Measurements from ENCODE around the gene RASA4B. TPM values are rescaled to one million over a fixed set of nuclear protein-coding genes. Genes with fewer than 3 reads are reported as not detected.

Gene RASA4B
- total RNA-seq: 42.7 TPM

DNA sequence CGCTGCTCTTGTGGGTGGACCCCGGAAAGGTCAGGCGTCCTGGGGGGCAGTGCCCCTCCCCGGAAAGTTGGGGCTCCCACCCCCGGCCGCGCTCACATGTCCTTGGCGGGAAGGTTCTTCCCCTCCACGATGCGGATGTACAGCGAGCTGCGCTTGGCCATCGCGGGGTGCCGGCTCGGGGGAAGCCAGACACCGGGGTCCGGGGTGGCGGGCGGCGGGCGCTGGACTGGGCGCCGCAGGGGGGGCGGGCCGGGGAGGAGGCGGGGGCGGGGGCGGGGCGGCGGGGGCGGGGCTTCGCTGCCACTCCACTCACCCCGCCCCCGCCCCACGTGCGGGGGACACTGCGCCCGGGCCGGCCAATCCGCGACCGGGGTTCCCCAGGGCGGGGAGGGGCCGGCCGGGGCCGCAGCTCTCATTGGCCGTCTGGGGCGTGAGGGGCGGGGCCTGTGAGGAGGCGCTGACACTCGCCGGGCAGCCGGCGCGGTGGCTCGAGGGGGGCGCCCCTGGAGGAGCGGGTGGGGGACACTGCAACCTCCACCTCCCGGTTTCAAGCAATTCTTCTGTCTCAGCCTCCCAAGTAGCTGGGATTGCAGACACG is at the start of gene RASA4B:
Gene RASA4B (minus strand): TSS at position 228 of the 598 bp plus-strand sequence. CDS start 67 bp downstream, at position 161.

DNA sequence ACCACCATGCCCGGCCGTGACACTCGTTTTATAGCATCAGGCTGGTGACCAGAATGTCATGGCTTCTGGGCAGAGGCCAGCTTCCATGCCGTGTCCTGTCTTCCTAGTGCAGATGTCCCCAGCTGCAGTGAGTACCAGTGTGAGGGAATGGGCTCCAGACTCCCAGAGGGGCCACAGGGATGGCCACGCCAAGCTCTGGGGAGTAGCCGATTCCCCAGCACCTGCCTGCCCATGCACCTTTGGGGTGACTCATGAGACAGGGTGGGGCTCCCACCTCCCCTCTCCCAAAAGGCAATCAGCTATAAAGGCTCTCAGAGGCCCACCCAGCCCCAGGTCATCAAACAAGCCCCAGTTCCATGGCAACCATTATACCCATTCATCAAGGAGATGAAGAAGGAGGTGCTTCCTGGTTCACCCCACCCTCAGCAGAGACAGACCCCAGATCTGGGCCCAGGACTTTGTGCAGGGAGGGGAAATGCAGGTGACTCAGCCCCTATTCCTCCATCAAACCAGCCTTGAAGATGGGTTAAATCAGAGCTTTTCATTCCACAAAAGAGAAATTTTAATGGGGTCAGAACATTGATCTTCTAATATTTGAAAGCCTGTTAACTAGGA is 33.3 kb upstream of the RASA4B start, which contains the start of gene SPDYE2:
Gene SPDYE2 (plus strand): TSS at position 419 of the 615 bp plus-strand sequence. CDS start 2,030 bp downstream, outside the sequence.

DNA sequence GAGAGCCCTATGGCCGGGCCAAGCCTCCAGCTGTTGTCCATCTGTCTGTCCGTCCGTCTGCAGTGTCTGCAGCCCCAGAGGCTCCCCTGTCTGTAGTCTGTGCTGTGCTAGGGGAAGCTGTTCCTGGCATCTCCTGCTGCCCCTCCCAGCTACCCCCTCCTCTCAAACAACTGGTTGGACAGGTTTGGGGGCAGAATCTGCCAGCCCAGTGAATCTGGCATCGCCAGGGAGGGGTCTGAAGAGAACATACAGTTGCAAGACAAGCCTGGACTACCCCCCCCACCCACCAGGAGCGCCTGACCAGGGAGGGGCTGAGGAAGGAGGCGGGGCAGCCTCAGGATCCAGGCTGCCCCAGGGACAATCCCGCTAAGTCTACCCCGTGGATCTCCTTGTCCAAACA is 26.0 kb upstream of the RASA4B start, which contains the start of gene UPK3BL2:
Gene UPK3BL2 (minus strand): TSS at position 101 of the 400 bp plus-strand sequence. CDS start 60 bp downstream, at position 41.

DNA sequence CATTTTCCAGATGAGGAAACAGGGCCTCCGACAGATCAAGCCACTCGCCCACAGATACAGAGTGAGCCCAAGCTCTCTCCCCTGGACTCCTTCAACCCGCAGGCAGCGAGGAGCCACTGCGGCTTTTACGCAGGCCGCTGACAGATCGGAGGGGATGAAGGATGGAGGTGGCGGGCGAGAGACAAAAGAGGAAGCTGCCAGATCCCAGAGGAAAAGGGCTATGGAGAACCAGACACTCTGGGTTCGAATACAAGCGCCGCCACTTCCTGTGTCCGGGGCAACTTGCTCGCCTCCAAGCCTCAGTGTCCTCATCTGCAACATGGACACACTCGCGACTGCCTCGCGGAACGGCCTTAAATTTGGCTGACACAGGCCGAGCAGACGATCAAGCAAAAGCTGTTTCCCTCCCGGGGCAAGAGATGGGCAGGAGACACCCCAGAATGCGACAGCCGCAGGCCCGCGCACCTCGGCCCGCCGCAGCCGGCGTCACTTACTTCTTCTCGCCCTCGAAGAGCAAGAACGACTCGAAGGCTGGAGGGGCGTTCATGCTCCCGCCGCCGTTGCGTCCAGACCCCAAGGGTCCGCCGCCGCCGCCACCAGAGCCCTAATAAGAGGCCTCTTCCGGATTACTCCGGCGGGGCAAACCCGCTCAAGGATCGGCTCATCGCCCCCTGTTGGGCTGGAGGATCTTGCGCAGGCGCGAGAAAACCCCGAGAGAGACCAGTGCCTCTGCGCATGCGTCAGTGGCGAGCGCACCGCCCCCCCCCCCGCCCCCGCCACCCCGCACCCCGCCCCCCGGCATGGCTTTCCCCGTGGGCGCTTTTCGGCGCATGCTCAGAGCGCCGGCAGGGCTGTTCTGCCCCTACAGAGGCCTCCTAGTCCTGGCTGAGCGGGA is 39.0 kb downstream of the RASA4B start, which contains the start of gene POLR2J:
Gene POLR2J (minus strand): TSS at position 609 of the 895 bp plus-strand sequence. CDS start 62 bp downstream, at position 547.

DNA sequence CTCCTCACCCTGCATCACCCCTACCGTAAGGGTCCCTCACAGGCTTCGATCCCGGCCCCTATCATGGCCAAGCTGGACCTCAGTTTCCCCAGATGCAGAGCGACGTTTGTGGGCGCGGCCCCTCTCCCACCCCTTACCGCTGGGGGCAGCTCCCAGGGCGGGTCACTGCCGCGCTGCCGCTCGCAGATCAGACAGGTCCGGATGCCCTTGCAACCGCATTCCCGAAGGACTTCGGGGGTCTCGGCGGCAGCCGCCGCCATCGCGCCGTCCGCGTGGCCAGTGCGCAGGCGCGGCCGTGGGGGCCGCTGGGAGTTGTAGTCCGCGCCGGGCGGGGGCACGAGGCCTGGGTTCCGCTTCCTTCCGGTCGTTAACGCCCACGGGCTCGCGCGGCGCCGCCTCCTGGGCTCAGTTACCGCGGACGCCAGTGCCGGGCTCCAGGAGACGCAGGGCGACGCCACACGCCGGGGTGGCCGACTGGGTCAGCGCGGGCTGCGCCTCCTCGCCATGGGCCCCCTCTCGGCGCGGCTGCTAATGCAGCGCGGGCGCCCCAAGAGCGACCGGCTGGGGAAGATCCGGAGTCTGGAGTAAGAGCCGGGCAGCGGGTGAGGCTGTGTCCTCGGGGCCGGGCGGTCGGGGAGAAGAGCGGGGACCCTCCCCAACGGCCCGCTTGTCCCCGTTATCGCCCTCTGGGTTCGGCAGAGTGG is 52.8 kb downstream of the RASA4B start, which contains the start of the genes ALKBH4 and LRWD1:
Gene ALKBH4 (minus strand): TSS at position 287 of the 704 bp plus-strand sequence. CDS start 27 bp downstream, at position 260.
Gene LRWD1 (plus strand): TSS at position 408 of the 704 bp plus-strand sequence. CDS start 97 bp downstream, at position 505.

DNA sequence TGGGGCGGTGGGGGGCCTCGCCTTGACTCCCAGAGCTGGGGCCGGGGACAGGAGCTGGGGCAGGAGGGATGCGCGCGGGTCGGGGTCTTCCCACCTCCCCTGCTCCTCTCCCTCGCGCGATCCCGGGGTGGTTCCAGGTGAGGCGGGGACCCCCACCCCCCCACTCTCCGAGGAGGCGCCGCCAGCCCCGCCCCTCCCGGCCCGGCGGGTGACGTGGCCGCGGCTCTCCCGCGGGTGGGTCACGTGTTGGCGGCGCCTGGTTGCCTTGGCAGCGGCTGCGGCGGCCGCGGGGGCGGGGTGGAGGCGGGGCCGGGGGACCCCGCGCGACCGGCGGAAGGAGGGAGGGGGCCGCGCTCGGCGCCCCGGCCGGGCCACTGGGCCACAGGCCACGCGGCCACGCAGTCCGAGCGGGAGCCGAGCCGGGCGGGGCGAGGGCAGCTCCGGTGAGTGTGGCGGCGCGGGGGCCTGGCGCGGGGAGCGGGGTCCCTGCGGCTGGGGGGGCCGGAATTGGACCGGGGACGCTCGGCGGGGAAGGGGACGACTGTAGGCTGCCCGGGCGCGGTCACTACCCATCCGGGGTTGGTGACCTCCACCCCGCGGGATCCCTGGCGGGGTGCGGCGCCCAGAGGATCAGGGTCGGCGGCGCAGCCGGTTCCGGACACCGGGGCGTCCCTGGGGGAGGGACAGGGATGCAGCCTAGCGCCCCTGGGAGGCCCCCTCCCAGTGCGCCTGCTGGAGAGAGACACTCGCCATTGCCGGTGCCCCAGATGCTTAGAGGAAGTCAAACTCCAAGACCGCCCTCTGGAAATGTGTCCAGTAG is 84.1 kb downstream of the RASA4B start, which contains the start of gene ORAI2:
Gene ORAI2 (plus strand): TSS at position 357 of the 820 bp plus-strand sequence. CDS start 5,382 bp downstream, outside the sequence.

Other genes with a start within 250 kb of the RASA4B start
- 16.7 TPM for gene SH2B2, start 230.9 kb downstream of the RASA4B start, total RNA-seq
- not detected for gene SPDYE6, start 161.3 kb downstream of the RASA4B start, total RNA-seq
- gene PRKRIP1, start 121.4 kb downstream of the RASA4B start, total RNA-seq: 51.7 TPM
- 41.8 TPM for gene ORAI2, start 84.2 kb downstream of the RASA4B start, total RNA-seq
- gene ALKBH4, start 52.9 kb downstream of the RASA4B start, total RNA-seq: 29.9 TPM
- gene LRWD1, start 52.8 kb downstream of the RASA4B start, total RNA-seq: 26.1 TPM
- 5.1 TPM for gene POLR2J, start 38.9 kb downstream of the RASA4B start, total RNA-seq
- 64.4 TPM for gene UPK3BL2, start 25.9 kb upstream of the RASA4B start, total RNA-seq
- gene SPDYE2, start 33.4 kb upstream of the RASA4B start, total RNA-seq: 0.27 TPM
- 36.0 TPM for gene POLR2J3, start 54.8 kb upstream of the RASA4B start, total RNA-seq
- 208 TPM for gene RASA4, start 99.0 kb upstream of the RASA4B start, total RNA-seq
- 181 TPM for gene UPK3BL1, start 125.0 kb upstream of the RASA4B start, total RNA-seq
- gene SPDYE2B, start 132.5 kb upstream of the RASA4B start, total RNA-seq: not detected
- 7.2 TPM for gene POLR2J2, start 153.9 kb upstream of the RASA4B start, total RNA-seq
- 25.0 TPM for gene FAM185A, start 231.2 kb upstream of the RASA4B start, total RNA-seq